PC-9 (cell line): ENCODE data around the gene SRPK2.

Experiments
- EZH2 ChIP-seq: fragments of 200-600 bp; sonication (generic); IDR thresholded peaks from 2 replicates; pipeline ENCODE4 v1.8.0; 2017; ENCODE audit warnings: antibody characterized with exemption, low read depth
- TF ChIP-seq, protein P1 (sequence below): fragments of 200-600 bp; sonication (generic); conservative IDR thresholded peaks from 2 replicates; pipeline ENCODE4 v1.6.1; 2017; ENCODE audit warnings: mixed run types, antibody characterized with exemption, mild to moderate bottlenecking, moderate library complexity

DNA sequence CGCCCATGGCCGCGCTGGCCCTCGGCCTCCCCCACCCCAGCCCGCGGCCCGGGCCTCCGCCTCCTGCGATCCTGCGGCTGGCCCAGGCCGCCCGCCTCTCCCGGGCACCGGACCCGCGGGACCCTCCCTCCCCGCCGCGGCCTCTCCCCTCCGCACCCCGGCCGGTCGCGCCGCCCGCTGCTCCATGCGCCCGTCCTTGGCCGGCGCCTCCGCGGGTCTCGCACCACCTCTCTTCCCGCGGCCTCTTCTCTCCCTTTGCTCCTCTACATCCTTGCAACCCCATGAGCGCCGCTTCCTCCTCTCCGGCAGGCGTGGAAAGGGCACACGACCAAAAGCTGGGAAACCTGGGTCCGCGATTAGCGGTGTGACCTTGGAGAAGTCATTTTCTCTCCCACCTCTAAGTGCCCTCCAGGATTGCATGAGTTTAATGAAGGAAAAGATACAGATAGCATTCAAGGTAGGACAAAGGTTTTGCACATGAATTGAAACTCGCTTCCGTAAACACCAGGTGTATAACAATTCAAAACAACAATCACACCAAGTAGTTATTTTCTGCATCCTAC, 448 bp upstream of the SRPK2 start:
- TF ChIP-seq EZH2 = no peak
- TF ChIP-seq, protein P1, sequence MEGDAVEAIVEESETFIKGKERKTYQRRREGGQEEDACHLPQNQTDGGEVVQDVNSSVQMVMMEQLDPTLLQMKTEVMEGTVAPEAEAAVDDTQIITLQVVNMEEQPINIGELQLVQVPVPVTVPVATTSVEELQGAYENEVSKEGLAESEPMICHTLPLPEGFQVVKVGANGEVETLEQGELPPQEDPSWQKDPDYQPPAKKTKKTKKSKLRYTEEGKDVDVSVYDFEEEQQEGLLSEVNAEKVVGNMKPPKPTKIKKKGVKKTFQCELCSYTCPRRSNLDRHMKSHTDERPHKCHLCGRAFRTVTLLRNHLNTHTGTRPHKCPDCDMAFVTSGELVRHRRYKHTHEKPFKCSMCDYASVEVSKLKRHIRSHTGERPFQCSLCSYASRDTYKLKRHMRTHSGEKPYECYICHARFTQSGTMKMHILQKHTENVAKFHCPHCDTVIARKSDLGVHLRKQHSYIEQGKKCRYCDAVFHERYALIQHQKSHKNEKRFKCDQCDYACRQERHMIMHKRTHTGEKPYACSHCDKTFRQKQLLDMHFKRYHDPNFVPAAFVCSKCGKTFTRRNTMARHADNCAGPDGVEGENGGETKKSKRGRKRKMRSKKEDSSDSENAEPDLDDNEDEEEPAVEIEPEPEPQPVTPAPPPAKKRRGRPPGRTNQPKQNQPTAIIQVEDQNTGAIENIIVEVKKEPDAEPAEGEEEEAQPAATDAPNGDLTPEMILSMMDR = no peak
